Thyroid gland (tissue), 4 donors: ENCODE measurements around the gene ARL16. TPM values are rescaled to one million over a fixed set of nuclear protein-coding genes. Genes with fewer than 3 reads are reported as not detected.

Source experiments
- DNase-seq, 2 donors: peaks; one replicate each; pipeline ENCODE4 v3.0.0-alpha.2; 2019
- H3K27ac ChIP-seq, 3 donors: fragments of 200-600 bp; sonication (generic); 1 replicate in 2 of 3; 2 replicates in 1 of 3; pipeline ENCODE4 v1.5.1; 2016 to 2019; ENCODE audit warnings: mild to moderate bottlenecking in 1 of 3, moderate library complexity in 1 of 3
- H3K27me3 ChIP-seq: fragments of 200-600 bp; sonication (generic); one replicate; pipeline ENCODE4 v1.5.1; 2019
- H3K36me3 ChIP-seq, 2 donors: fragments of 200-600 bp; sonication (generic); one replicate each; pipeline ENCODE4 v1.5.1; 2016 to 2019
- H3K4me1 ChIP-seq, 2 donors: fragments of 200-600 bp; sonication (generic); one replicate each; pipeline ENCODE4 v1.5.1; 2017 to 2019
- H3K4me3 ChIP-seq, 3 donors: fragments of 200-600 bp; sonication (generic); replicated peaks in 1 of 3; 1 replicate in 2 of 3; 2 replicates in 1 of 3; pipeline ENCODE4 v1.5.1; 2016; ENCODE audit warnings: mild to moderate bottlenecking in 1 of 3
- H3K9me3 ChIP-seq: fragments of 200-600 bp; sonication (generic); one replicate; pipeline ENCODE4 v1.5.1; 2017
- CTCF ChIP-seq, 6 experiments: fragments of 200-600 bp in 3 of 6; fragments of 450-650 bp in 3 of 6; sonication (generic) in 3 of 6; IDR thresholded peaks; one replicate each; pipeline ENCODE4 v1.5.1; 2016 to 2019; ENCODE audit warnings: antibody characterized with exemption in 6 of 6, mild to moderate bottlenecking in 2 of 6, inconsistent platforms in 1 of 6, moderate library complexity in 1 of 6
- POLR2A ChIP-seq, 2 donors: fragments of 450-650 bp; IDR thresholded peaks; one replicate each; pipeline ENCODE4 v1.6.1; 2017; ENCODE audit warnings: antibody characterized with exemption in 2 of 2, mild to moderate bottlenecking in 2 of 2, moderate library complexity in 1 of 2
- WGBS, 2 donors: methylation state at CpG; one replicate each; pipeline ENCODE4 v1.1.5; 2017; 5-methylcytosine and 5-hydroxymethylcytosine counted together
- intact Hi-C: fragments of 100-400 bp; cut with DNase I; formaldehyde crosslinking; loops from one replicate; pipeline ENCODE4 v1.15.1; 2023
- total RNA-seq, 4 donors: library from RNA; depleted of rRNA; stranded (reverse); fragments of >200 nt; gene quantifications; one replicate each; pipeline ENCODE4 v1.2.3, GENCODE V29; 2016

The ARL16 gene
- total RNA-seq = 10 to 100 TPM; 29.7 to 46.5 (median 37.2) TPM

GRCh38 chr17:81683584-81684441, at the start of gene ARL16, which contains the start of gene HGS:
ARL16 (minus strand) TSS chr17:81683797; CDS start chr17:81683753, 44 bp downstream.
HGS (plus strand) TSS chr17:81684011; CDS start chr17:81684067, 56 bp downstream.
- Histone ChIP-seq H3K4me1 (peaks cover 19 to 26% of the 10 kb centered on the region in 2 donors), H3K27me3 (no peaks in the 10 kb centered on the region), H3K36me3 (peaks cover 27 to 29% of the 10 kb centered on the region in 2 donors), H3K4me3 (peak within 1 kb of the TSS; percentile 44 to 81 (median 72)), H3K9me3 (no peaks in the 10 kb centered on the region), H3K27ac (peak within 1 kb of the TSS in 2 of 3 donors; percentile 55 to 88)
- peak; percentile 97 to 98 for DNase-seq
- TF ChIP-seq CTCF (IDR thresholded peaks at IDR 0.05) = no peak
- peak in 1 of 2 donors; percentile 71 for TF ChIP-seq POLR2A (IDR thresholded peaks at IDR 0.05)
- 0% methylated on average over 1 to 27 of the region's 112 CpGs for WGBS, 2 donors
- intact Hi-C loops = no loop called here

- no peaks in the 10 kb centered on the region for H3K27me3 ChIP-seq
- H3K27ac ChIP-seq = no peak overlapping the region
- no peak overlapping the region for H3K4me3 ChIP-seq
- H3K4me1 ChIP-seq = peaks cover 19 to 25% of the 10 kb centered on the region in 2 donors
- TF ChIP-seq POLR2A (IDR thresholded peaks at IDR 0.05) (no peak), CTCF (IDR thresholded peaks at IDR 0.05) (no peak)
- intact Hi-C loops = no loop called here
- DNase-seq = no peak
- WGBS, 2 donors = 92 to 94% methylated on average over 23 of the region's 23 CpGs
- H3K9me3 ChIP-seq = no peaks in the 10 kb centered on the region
- H3K36me3 ChIP-seq = no peaks in the 10 kb centered on the region
Observed at GRCh38 chr17:81727324-81728031, 43.9 kb upstream of the ARL16 start.

- Histone ChIP-seq H3K36me3 (no peaks in the 10 kb centered on the region), H3K27me3 (no peaks in the 10 kb centered on the region), H3K27ac (no peak overlapping the region), H3K9me3 (no peaks in the 10 kb centered on the region), H3K4me1 (peaks cover 22 to 26% of the 10 kb centered on the region in 2 donors), H3K4me3 (no peak overlapping the region)
- intact Hi-C loops = no loop called here
- TF ChIP-seq POLR2A (IDR thresholded peaks at IDR 0.05) (no peak), CTCF (IDR thresholded peaks at IDR 0.05) (no peak)
- WGBS, 2 donors = 46 to 56% methylated on average over 9 of the region's 9 CpGs
- peak; percentile 57 to 71 for DNase-seq
Observed at GRCh38 chr17:81726004-81726403, 42.4 kb upstream of the ARL16 start.

- Histone ChIP-seq H3K4me1 (peaks cover 20 to 21% of the 10 kb centered on the region in 2 donors), H3K36me3 (no peaks in the 10 kb centered on the region), H3K4me3 (no peak overlapping the region), H3K27me3 (no peaks in the 10 kb centered on the region), H3K27ac (no peak overlapping the region), H3K9me3 (no peaks in the 10 kb centered on the region)
- TF ChIP-seq POLR2A (IDR thresholded peaks at IDR 0.05) = no peak
- no peak for TF ChIP-seq CTCF (IDR thresholded peaks at IDR 0.05)
- DNase-seq = no peak
- intact Hi-C loops = no loop called here
- WGBS, 2 donors = 88 to 91% methylated on average over 9 of the region's 9 CpGs
Observed at GRCh38 chr17:81725439-81725838, 41.8 kb upstream of the ARL16 start.
